H1 (cell line): ENCODE measurements around the gene MRPS34. TPM values are rescaled to one million over a fixed set of nuclear protein-coding genes. Genes with fewer than 3 reads are reported as not detected.

ENCODE experiments used
- JUND ChIP-seq: IDR thresholded peaks from 2 replicates; pipeline ENCODE4 v1.6.1; 2011; ENCODE audit warnings: mild to moderate bottlenecking, improper control_type of control experiment, low read length
- KDM1A ChIP-seq: fragments of 200-600, 300-600 bp; sonication (generic); IDR thresholded peaks from 2 replicates; pipeline ENCODE4 v1.7.1; 2016; ENCODE audit warnings: mild to moderate bottlenecking, low read length, borderline replicate concordance
- MAFK ChIP-seq: IDR thresholded peaks from 2 replicates; pipeline ENCODE4 v1.6.1; 2012; ENCODE audit warnings: low read depth, mild to moderate bottlenecking, improper control_type of control experiment, low read length
- SRF ChIP-seq: IDR thresholded peaks from 2 replicates; pipeline ENCODE4 v1.6.1; 2011; ENCODE audit warnings: mild to moderate bottlenecking, low read depth, low read length, moderate library complexity
- TEAD4 ChIP-seq: IDR thresholded peaks from 2 replicates; pipeline ENCODE4 v1.6.1; 2012; ENCODE audit warnings: low read depth, low read length, inconsistent platforms, mixed read lengths
- polyA plus RNA-seq, 7 experiments: library from polyadenylated mRNA; depleted of rRNA in 3 of 7; stranded (reverse) in 5 of 7; unstranded in 2 of 7; fragments of >200 nt in 5 of 7; fragments of 200-250 nt in 2 of 7; gene quantifications; 1 replicate in 5 of 7; 2 replicates in 1 of 7; 4 replicates in 1 of 7; pipeline versions ENCODE4 v1.2.1 to v1.2.3, GENCODE V29; 2011 to 2013; ENCODE audit warnings: missing spikeins in 2 of 7, mixed read lengths in 2 of 7
- total RNA-seq: library from RNA; stranded (reverse); fragmentation: NEBNext Ultra II Directional; extraction: Animal tissue kit (Norgen Biotek cat#: 25700); gene quantifications from 2 replicates; pipeline ENCODE4 v1.2.1, GENCODE V29; 2021
- TF ChIP-seq, protein P1 (sequence below), 3 experiments: IDR thresholded peaks; 1 replicate in 2 of 3; 2 replicates in 1 of 3; pipeline versions ENCODE4 v1.5.1 to v1.6.1; 2011; ENCODE audit warnings: low read length in 3 of 3, mild to moderate bottlenecking in 3 of 3, inconsistent platforms in 2 of 3, low read depth in 1 of 3, moderate library complexity in 1 of 3; ENCODE audit not compliant: insufficient read depth in 1 of 3; ENCODE audit errors: control extremely low read depth in 1 of 3
- TF ChIP-seq, protein P2 (sequence below): IDR thresholded peaks from 2 replicates; pipeline ENCODE4 v1.6.1; 2012; ENCODE audit warnings: inconsistent platforms

MRPS34 gene
- total and polyA plus RNA-seq, 2 of the 8 experiments (the other 6 are each of a cell fraction or from before 2014, with no cell fraction given) = 168 to 252 TPM

DNA sequence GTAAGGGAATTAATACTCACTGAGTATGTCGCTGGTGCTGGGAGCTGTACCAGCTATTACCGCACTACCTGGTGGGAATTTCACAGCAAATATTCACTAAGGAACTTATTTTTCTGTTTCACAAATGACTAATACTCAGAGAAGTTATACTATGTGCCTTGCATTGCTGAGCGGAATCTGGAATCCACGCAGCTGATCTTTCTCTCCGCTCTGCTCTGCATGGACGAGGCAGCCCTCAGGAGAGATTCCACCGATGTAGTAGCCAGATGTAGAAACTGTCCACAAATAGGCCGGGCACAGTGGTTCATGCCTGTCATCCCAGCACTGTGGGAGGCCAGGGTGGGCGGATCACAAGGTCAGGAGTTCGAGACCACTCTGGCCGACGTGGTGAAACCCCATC lies 18.7 kb downstream of the MRPS34 start (continued):
- TF ChIP-seq, protein P1, sequence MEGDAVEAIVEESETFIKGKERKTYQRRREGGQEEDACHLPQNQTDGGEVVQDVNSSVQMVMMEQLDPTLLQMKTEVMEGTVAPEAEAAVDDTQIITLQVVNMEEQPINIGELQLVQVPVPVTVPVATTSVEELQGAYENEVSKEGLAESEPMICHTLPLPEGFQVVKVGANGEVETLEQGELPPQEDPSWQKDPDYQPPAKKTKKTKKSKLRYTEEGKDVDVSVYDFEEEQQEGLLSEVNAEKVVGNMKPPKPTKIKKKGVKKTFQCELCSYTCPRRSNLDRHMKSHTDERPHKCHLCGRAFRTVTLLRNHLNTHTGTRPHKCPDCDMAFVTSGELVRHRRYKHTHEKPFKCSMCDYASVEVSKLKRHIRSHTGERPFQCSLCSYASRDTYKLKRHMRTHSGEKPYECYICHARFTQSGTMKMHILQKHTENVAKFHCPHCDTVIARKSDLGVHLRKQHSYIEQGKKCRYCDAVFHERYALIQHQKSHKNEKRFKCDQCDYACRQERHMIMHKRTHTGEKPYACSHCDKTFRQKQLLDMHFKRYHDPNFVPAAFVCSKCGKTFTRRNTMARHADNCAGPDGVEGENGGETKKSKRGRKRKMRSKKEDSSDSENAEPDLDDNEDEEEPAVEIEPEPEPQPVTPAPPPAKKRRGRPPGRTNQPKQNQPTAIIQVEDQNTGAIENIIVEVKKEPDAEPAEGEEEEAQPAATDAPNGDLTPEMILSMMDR (IDR thresholded peaks at IDR 0.05; ENCODE audit: control extremely low read depth in 1 of 3, insufficient read depth in 1 of 3, low read depth in 1 of 3, low read length in 3 of 3) = no peak
- no peak for TF ChIP-seq JUND
- TF ChIP-seq, protein P2, sequence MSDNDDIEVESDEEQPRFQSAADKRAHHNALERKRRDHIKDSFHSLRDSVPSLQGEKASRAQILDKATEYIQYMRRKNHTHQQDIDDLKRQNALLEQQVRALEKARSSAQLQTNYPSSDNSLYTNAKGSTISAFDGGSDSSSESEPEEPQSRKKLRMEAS = no peak
- TF ChIP-seq SRF = no peak
- no peak for TF ChIP-seq MAFK
- TF ChIP-seq KDM1A = no peak
- no peak for TF ChIP-seq TEAD4
